Left cardiac atrium (tissue), 4 donors: Measurements from ENCODE around the gene ZNF407. TPM values are rescaled to one million over a fixed set of nuclear protein-coding genes. Genes with fewer than 3 reads are reported as not detected.
A peak's percentile ranks its signal among the peaks of the same experiment; 100 is the strongest.

Experiments
- ATAC-seq, 2 donors: fragments of 200-7000 bp; cut with Tn5 transposase; one replicate each; pipeline ENCODE4 v1.9.1; 2020; ENCODE audit warnings: mild to moderate bottlenecking in 2 of 2, moderate library complexity in 2 of 2
- DNase-seq: peaks from one replicate; pipeline ENCODE4 v3.0.0-alpha.2; 2020
- intact Hi-C, 2 donors: fragments of 100-400 bp; cut with DNase I; formaldehyde crosslinking; loops; one replicate each; pipeline versions ENCODE4 v1.14.1 to v1.15.1; 2022 to 2023
- total RNA-seq, 2 donors: library from RNA; stranded (reverse); fragmentation: NEBNext Ultra II Directional; extraction: Animal tissue kit (Norgen Biotek cat#: 25700); gene quantifications; one replicate each; pipeline ENCODE4 v1.2.1, GENCODE V29; 2021
- donor health status: DM: no; HTN: yes; CAD: no.
- donor health status: DM: no; HTN: yes; CAD: no; lungs with severe emphysema.
- donor health status: DM: yes; HTN: yes; CAD: no.
- donor health status: Dilated cardiomyopathy.

ZNF407 gene
- total RNA-seq, 2 donors from 2014 or later, result 10.1 to 10.6 TPM

- intact Hi-C loops, result no loop called here
- ATAC-seq, result peak; percentile 89 to 95
Measured at GRCh38 chr18:74796841-74797576, 199.3 kb downstream of the ZNF407 start.

GRCh38 chr18:74797577-74798151 lies 200.0 kb downstream of the ZNF407 start:
- intact Hi-C loops, result no loop called here
- peak; percentile 5 to 39 for ATAC-seq
- no peak for DNase-seq

More at GRCh38 chr18:74796841-74797576, 199.3 kb downstream of the ZNF407 start:
- no peak for DNase-seq

- no peak for DNase-seq
- intact Hi-C loops, result no loop called here
- no peak for ATAC-seq
Measured at GRCh38 chr18:74799542-74799941, 201.9 kb downstream of the ZNF407 start.

GRCh38 chr18:74800098-74800497 lies 202.4 kb downstream of the ZNF407 start:
- intact Hi-C loops, result loop anchor here in 1 of 2 donors (10.0 kb wide), 1 partner anchor 65 kb away; no protein-coding TSS in a partner anchor
- DNase-seq (no peak), ATAC-seq (no peak)

GRCh38 chr18:74803117-74803516 lies 205.4 kb downstream of the ZNF407 start:
- intact Hi-C loops, result loop anchor here in 1 of 2 donors (10.0 kb wide), 1 partner anchor 62 kb away; no protein-coding TSS in a partner anchor
- ATAC-seq, result no peak
- no peak for DNase-seq

GRCh38 chr18:74803769-74804168 lies 206.1 kb downstream of the ZNF407 start:
- DNase-seq (no peak), ATAC-seq (peak; percentile 36 to 53)
- intact Hi-C loops, result loop anchor here in 1 of 2 donors (10.0 kb wide), 1 partner anchor 61 kb away; no protein-coding TSS in a partner anchor

GRCh38 chr18:74804677-74805076 lies 207.0 kb downstream of the ZNF407 start:
- intact Hi-C loops, result loop anchor here in 1 of 2 donors (10.0 kb wide), 1 partner anchor 60 kb away; no protein-coding TSS in a partner anchor
- no peak for ATAC-seq
- no peak for DNase-seq

- peak; percentile 38 to 47 for ATAC-seq
- intact Hi-C loops, result loop anchor here in 1 of 2 donors (10.0 kb wide), 1 partner anchor 59 kb away; no protein-coding TSS in a partner anchor
Measured at GRCh38 chr18:74806073-74806472, 208.4 kb downstream of the ZNF407 start.

GRCh38 chr18:74806700-74807416 lies 209.2 kb downstream of the ZNF407 start:
- no peak for DNase-seq
- ATAC-seq, result peak; percentile 68 to 96
- intact Hi-C loops, result loop anchor here in 1 of 2 donors (10.0 kb wide), 1 partner anchor 58 kb away; no protein-coding TSS in a partner anchor

More at GRCh38 chr18:74806073-74806472, 208.4 kb downstream of the ZNF407 start:
- no peak for DNase-seq

GRCh38 chr18:74817576-74817975 lies 219.9 kb downstream of the ZNF407 start:
- DNase-seq, result no peak
- ATAC-seq, result no peak
- intact Hi-C loops, result no loop called here

- intact Hi-C loops, result no loop called here
- ATAC-seq (no peak), DNase-seq (no peak)
Measured at GRCh38 chr18:74818516-74819175, 221.0 kb downstream of the ZNF407 start.

- intact Hi-C loops, result no loop called here
- no peak for ATAC-seq
Measured at GRCh38 chr18:74819433-74820059, 221.9 kb downstream of the ZNF407 start.

GRCh38 chr18:74820160-74820780 lies 222.6 kb downstream of the ZNF407 start:
- ATAC-seq, result no peak
- no peak for DNase-seq
- intact Hi-C loops, result no loop called here

More at GRCh38 chr18:74819433-74820059, 221.9 kb downstream of the ZNF407 start:
- DNase-seq, result no peak

- intact Hi-C loops, result no loop called here
Measured at GRCh38 chr18:74825460-74825859, 227.8 kb downstream of the ZNF407 start.

GRCh38 chr18:74826572-74826971 lies 228.9 kb downstream of the ZNF407 start:
- DNase-seq, result no peak
- intact Hi-C loops, result no loop called here
- no peak for ATAC-seq

More at GRCh38 chr18:74825460-74825859, 227.8 kb downstream of the ZNF407 start:
- DNase-seq (no peak), ATAC-seq (no peak)

GRCh38 chr18:74828200-74828599 lies 230.5 kb downstream of the ZNF407 start:
- intact Hi-C loops, result no loop called here
- DNase-seq (no peak), ATAC-seq (no peak)

GRCh38 chr18:74831571-74832250 lies 234.0 kb downstream of the ZNF407 start:
- ATAC-seq (peak in 1 of 2 donors; percentile 54), DNase-seq (no peak)
- intact Hi-C loops, result no loop called here

- ATAC-seq, result no peak
- intact Hi-C loops, result no loop called here
- DNase-seq, result no peak
Measured at GRCh38 chr18:74832381-74832780, 234.7 kb downstream of the ZNF407 start.
